A549 (cell line): ENCODE results near the gene SPATA31D4. TPM values are rescaled to one million over a fixed set of nuclear protein-coding genes. Genes with fewer than 3 reads are reported as not detected.

Experiments
- ATAC-seq, 2 experiments: fragments of 200-7000 bp in 1 of 2; fragments of >200 bp in 1 of 2; cut with Nextera tagmentation in 1 of 2; cut with Tn5 transposase in 1 of 2; 3 replicates each; pipeline versions ENCODE4 v1.8.0 to v1.9.1; 2018 to 2020; ENCODE audit warnings: mild to moderate bottlenecking in 1 of 2, moderate library complexity in 1 of 2
- CTCF ChIA-PET: fragments of 300-600 bp; sonication (Branson Sonifier 250); formaldehyde crosslinking; extraction: SDS; loops from one replicate; lab custom pipeline; 2021; ENCODE audit warnings: antibody characterized with exemption, inconsistent platforms; lab: Yijun Ruan, JAX
- POLR2A ChIA-PET: fragments of 350-600 bp; formaldehyde crosslinking; extraction: SDS; loops from one replicate; lab custom pipeline; 2021; ENCODE audit warnings: antibody characterized with exemption, inconsistent platforms; lab: Yijun Ruan, JAX
- DNase-seq, 2 experiments: peaks; one replicate each; pipeline versions ENCODE4 v3.0.0 to v3.0.0-alpha.2; 2011 to 2016; ENCODE audit warnings: low read depth in 1 of 2, low spot score in 1 of 2
- FAIRE-seq: peaks from 2 replicates; lab custom pipeline; 2011; peaks lifted over from hg19 to GRCh38; lab: Jason Lieb, UNC
- H3K27ac ChIP-seq, 2 experiments: fragments of >200 bp; sonication (Bioruptor Twin); formaldehyde crosslinking; 3 replicates each; pipeline ENCODE4 v1.5.1; 2016 to 2017
- H3K4me1 ChIP-seq: fragments of >200 bp; sonication (Bioruptor Twin); formaldehyde crosslinking; 3 replicates; pipeline ENCODE4 v1.6.1; 2016
- H3K4me2 ChIP-seq: fragments of >200 bp; sonication (Bioruptor Twin); formaldehyde crosslinking; 3 replicates; pipeline ENCODE4 v1.6.1; 2016
- H3K4me3 ChIP-seq: fragments of >200 bp; sonication (Bioruptor Twin); formaldehyde crosslinking; 3 replicates; pipeline ENCODE4 v1.5.1; 2016
- H3K9me3 ChIP-seq: fragments of >200 bp; sonication (Bioruptor Twin); formaldehyde crosslinking; 3 replicates; pipeline ENCODE4 v1.6.1; 2016
- CBX2 ChIP-seq: fragments of 200-600 bp; sonication (generic); IDR thresholded peaks from 2 replicates; pipeline ENCODE4 v1.6.1; 2016; ENCODE audit warnings: low read depth, mild to moderate bottlenecking, borderline replicate concordance
- CEBPB ChIP-seq, 2 experiments: fragments of >200 bp in 1 of 2; sonication (Bioruptor Twin) in 1 of 2; formaldehyde crosslinking in 1 of 2; IDR thresholded peaks; 2 replicates each; pipeline ENCODE4 v1.6.1; 2012 to 2016
- CHD2 ChIP-seq: fragments of 150-350 bp; IDR thresholded peaks from 2 replicates; pipeline ENCODE4 v1.6.1; 2014; ENCODE audit warnings: low read length; ENCODE audit not compliant: partially characterized antibody
- EHF ChIP-seq: fragments of 250-450 bp; sonication (Bioruptor Pico); IDR thresholded peaks from 2 replicates; pipeline ENCODE4 v1.5.0; 2020; ENCODE audit warnings: mild to moderate bottlenecking
- FOSL2 ChIP-seq, 2 experiments: fragments of 450-650 bp in 1 of 2; fragments of >200 bp in 1 of 2; sonication (Bioruptor Twin) in 1 of 2; formaldehyde crosslinking; IDR thresholded peaks; 2 replicates each; pipeline versions ENCODE4 v1.5.0 to v1.6.1; 2016 to 2020; ENCODE audit warnings: mild to moderate bottlenecking in 1 of 2, moderate library complexity in 1 of 2
- HES2 ChIP-seq: fragments of >200 bp; sonication (Bioruptor Twin); formaldehyde crosslinking; IDR thresholded peaks from 2 replicates; pipeline ENCODE4 v1.6.1; 2016
- HEYL ChIP-seq: fragments of 250-450 bp; sonication (Bioruptor Pico); IDR thresholded peaks from 2 replicates; pipeline ENCODE4 v1.8.0; 2021; ENCODE audit warnings: mild to moderate bottlenecking, moderate library complexity
- HOXB13 ChIP-seq: fragments of 250-450 bp; sonication (Bioruptor Pico); IDR thresholded peaks from 2 replicates; pipeline ENCODE4 v1.5.0; 2020; ENCODE audit warnings: low read depth, mild to moderate bottlenecking, moderate library complexity
- MAZ ChIP-seq: fragments of 150-350 bp; IDR thresholded peaks from 2 replicates; pipeline ENCODE4 v1.6.1; 2014; ENCODE audit warnings: antibody characterized with exemption, low read depth, low read length, borderline replicate concordance
- MYC ChIP-seq: IDR thresholded peaks from 2 replicates; pipeline ENCODE4 v1.6.1; 2012; ENCODE audit warnings: mild to moderate bottlenecking, inconsistent platforms, low read length, improper control_type of control experiment, borderline replicate concordance
- NFE2L2 ChIP-seq: fragments of 150-350 bp; conservative IDR thresholded peaks from 2 replicates; pipeline ENCODE4 v1.6.1; 2014; ENCODE audit warnings: low read length
- PBX3 ChIP-seq: IDR thresholded peaks from 2 replicates; pipeline ENCODE4 v1.6.1; 2012
- POLR2A ChIP-seq: IDR thresholded peaks from 2 replicates; pipeline ENCODE4 v1.6.1; 2012; ENCODE audit warnings: mild to moderate bottlenecking, low read length
- POLR2AphosphoS2 ChIP-seq: conservative IDR thresholded peaks from 2 replicates; pipeline ENCODE4 v1.6.1; 2012; ENCODE audit warnings: low read length, improper control_type of control experiment, inconsistent platforms
- RARB ChIP-seq: fragments of 250-450 bp; sonication (Bioruptor Pico); IDR thresholded peaks from 2 replicates; pipeline ENCODE4 v1.8.0; 2021; ENCODE audit warnings: mild to moderate bottlenecking, moderate library complexity
- RNF2 ChIP-seq: fragments of 200-600 bp; sonication (generic); IDR thresholded peaks from 2 replicates; pipeline ENCODE4 v1.6.1; 2016; ENCODE audit warnings: low read depth, mild to moderate bottlenecking, antibody characterized with exemption, moderate library complexity, borderline replicate concordance
- SREBF2 ChIP-seq: fragments of 450-650 bp; IDR thresholded peaks from 2 replicates; pipeline ENCODE4 v1.6.1; 2014; ENCODE audit warnings: mild to moderate bottlenecking, moderate library complexity
- TFCP2L1 ChIP-seq: fragments of 250-450 bp; sonication (Bioruptor Pico); IDR thresholded peaks from 2 replicates; pipeline ENCODE4 v1.5.0; 2021; ENCODE audit warnings: mild to moderate bottlenecking
- ZFP36 ChIP-seq: fragments of 450-650 bp; IDR thresholded peaks from 2 replicates; pipeline ENCODE4 v1.6.1; 2014; ENCODE audit warnings: borderline replicate concordance; ENCODE audit not compliant: partially characterized antibody
- ZSCAN20 ChIP-seq: fragments of 250-450 bp; sonication (Bioruptor Pico); IDR thresholded peaks from 2 replicates; pipeline ENCODE4 v1.8.0; 2022; ENCODE audit warnings: mild to moderate bottlenecking, moderate library complexity
- WGBS: methylation state at CpG from one replicate; pipeline ENCODE4 v1.1.6; 2017; ENCODE audit errors: missing lambda C conversion rate; 5-methylcytosine and 5-hydroxymethylcytosine counted together
- polyA plus RNA-seq, 4 experiments: library from polyadenylated mRNA; depleted of rRNA in 3 of 4; stranded (reverse); fragments of >200 nt; fragmentation: RNase III in 1 of 4; extraction: RNeasy Plus Mini Kit Qiagen cat#74134 plus additional on column Dnase treatment in 1 of 4; gene quantifications; 2 replicates in 3 of 4; 3 replicates in 1 of 4; pipeline ENCODE4 v1.2.3, GENCODE V29; 2011 to 2017
- TF ChIP-seq, protein P1 (sequence below): fragments of >200 bp; sonication (Bioruptor Twin); formaldehyde crosslinking; IDR thresholded peaks from 3 replicates; pipeline ENCODE4 v1.6.1; 2016

Gene SPATA31D4
- polyA plus RNA-seq, 2 of the 4 experiments (the other 2 are of a cell fraction): not detected

GRCh38 chr9:81886665-81887064 lies 41.6 kb upstream of the SPATA31D4 start (continued):
- TF ChIP-seq, protein P1, sequence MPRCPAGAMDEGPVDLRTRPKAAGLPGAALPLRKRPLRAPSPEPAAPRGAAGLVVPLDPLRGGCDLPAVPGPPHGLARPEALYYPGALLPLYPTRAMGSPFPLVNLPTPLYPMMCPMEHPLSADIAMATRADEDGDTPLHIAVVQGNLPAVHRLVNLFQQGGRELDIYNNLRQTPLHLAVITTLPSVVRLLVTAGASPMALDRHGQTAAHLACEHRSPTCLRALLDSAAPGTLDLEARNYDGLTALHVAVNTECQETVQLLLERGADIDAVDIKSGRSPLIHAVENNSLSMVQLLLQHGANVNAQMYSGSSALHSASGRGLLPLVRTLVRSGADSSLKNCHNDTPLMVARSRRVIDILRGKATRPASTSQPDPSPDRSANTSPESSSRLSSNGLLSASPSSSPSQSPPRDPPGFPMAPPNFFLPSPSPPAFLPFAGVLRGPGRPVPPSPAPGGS: no peak
- TF ChIP-seq ZFP36: no peak
- TF ChIP-seq POLR2AphosphoS2: no peak
- TF ChIP-seq ZSCAN20 (CRISPR knock-in tag): no peak
- TF ChIP-seq HES2: no peak

DNA sequence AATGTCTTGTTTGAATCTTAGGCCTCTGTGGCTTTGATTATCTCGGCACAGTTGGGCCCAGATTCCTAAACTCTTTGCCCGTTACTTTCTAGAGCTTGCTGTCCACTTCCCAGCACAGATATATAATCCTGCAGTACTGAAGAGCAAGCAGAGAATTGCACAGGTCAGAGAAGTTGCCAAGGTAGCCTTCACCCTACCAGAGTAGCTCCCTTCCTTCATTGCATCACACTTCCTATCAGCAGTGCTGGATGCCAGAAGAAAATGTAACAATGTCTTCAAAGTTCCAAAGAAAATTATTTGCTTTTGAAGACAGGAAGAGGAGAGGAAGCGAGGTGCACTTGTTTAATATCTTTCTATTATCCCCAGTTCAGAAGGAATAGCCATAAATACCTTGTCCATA lies 38.1 kb upstream of the SPATA31D4 start:
- ATAC-seq (no peak; a peak in 1 of 6 replicates), DNase-seq (no peak), FAIRE-seq (no peak)
- Histone ChIP-seq H3K4me3 (no peak overlapping the region), H3K27ac (no peak overlapping the region)
- WGBS: 85% methylated on average over 3 of the region's 3 CpGs
- CTCF ChIA-PET: interaction anchor here (1.1 kb wide), 2 partner anchors 12 to 14 kb away, joined by 3 read pairs; no protein-coding TSS in a partner anchor
- TF ChIP-seq CEBPB (IDR thresholded peaks at IDR 0.05): peak in 1 of 2 experiments; percentile 19; a peak in 1 of 4 replicates
- no peak for TF ChIP-seq SREBF2
- TF ChIP-seq, all 56 proteins: peak for 1
- POLR2A ChIA-PET: interaction anchor here (0.6 kb wide), 1 partner anchor 38 kb away, joined by 3 read pairs; no protein-coding TSS in a partner anchor
- no peaks in the 10 kb centered on the region for H3K9me3 ChIP-seq
- peaks cover 17% of the 10 kb centered on the region; the same call in 2 of the 3 replicates for H3K4me1 ChIP-seq
- no peak overlapping the region for H3K4me2 ChIP-seq

DNA sequence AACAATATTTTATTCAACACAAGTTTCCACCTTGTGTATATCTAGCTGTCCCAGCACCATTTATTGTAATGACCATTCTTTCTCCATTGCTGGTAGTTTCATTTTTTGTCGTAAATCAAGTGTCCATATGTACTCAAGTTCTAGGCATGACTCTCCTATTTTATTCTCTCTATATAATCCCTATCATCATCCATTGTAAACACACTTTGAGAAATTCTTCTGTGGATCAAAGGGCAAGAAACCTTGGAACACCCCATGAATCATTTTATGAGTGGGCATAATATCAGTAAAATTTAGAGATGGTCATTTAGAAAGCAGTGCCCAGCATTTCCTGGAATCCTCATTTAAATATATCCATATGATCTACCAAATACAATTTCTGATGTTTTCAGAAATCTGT lies 35.8 kb upstream of the SPATA31D4 start:
- Histone ChIP-seq H3K4me2 (peak overlapping the region; percentile 2; the same call in 1 of the 3 replicates), H3K27ac (no peak overlapping the region), H3K4me1 (peaks cover 17% of the 10 kb centered on the region; the same call in 2 of the 3 replicates), H3K4me3 (no peak overlapping the region), H3K9me3 (no peaks in the 10 kb centered on the region)
- FAIRE-seq: no peak
- CTCF ChIA-PET: interaction anchor here (1.2 kb wide), 1 partner anchor 12 kb away, joined by 3 read pairs; no protein-coding TSS in a partner anchor
- TF ChIP-seq ZSCAN20 (CRISPR knock-in tag) (no peak), FOSL2 (IDR thresholded peaks at IDR 0.05) (no peak), FOSL2 (CRISPR knock-in tag; IDR thresholded peaks at IDR 0.05) (no peak), POLR2A (no peak), TFCP2L1 (no peak), MYC (no peak), EHF (no peak)
- no peak for DNase-seq
- no peak for ATAC-seq
- 44% methylated on average over 1 of the region's 1 CpG for WGBS
- POLR2A ChIA-PET: no interaction called here

- no peaks in the 10 kb centered on the region for H3K9me3 ChIP-seq
- DNase-seq (no peak), ATAC-seq (no peak), FAIRE-seq (no peak)
- H3K4me2 ChIP-seq: no peak overlapping the region
- ChIA-PET POLR2A (no interaction called here), CTCF (interaction anchor here (1.1 kb wide), 1 partner anchor 8 kb away, joined by 3 read pairs; no protein-coding TSS in a partner anchor)
- H3K4me3 ChIP-seq: no peak overlapping the region
- 87% methylated on average over 3 of the region's 3 CpGs for WGBS
- TF ChIP-seq NFE2L2 (no peak), RARB (CRISPR knock-in tag) (no peak), HOXB13 (CRISPR knock-in tag) (no peak), TFCP2L1 (no peak), CHD2 (no peak)
- H3K27ac ChIP-seq: no peak overlapping the region
- peaks cover 17% of the 10 kb centered on the region; the same call in 2 of the 3 replicates for H3K4me1 ChIP-seq
Observed at GRCh38 chr9:81893929-81894328, 34.3 kb upstream of the SPATA31D4 start.

- Histone ChIP-seq H3K9me3 (no peaks in the 10 kb centered on the region), H3K4me2 (no peak overlapping the region), H3K27ac (no peak overlapping the region)
- POLR2A ChIA-PET: no interaction called here
- FAIRE-seq (no peak), DNase-seq (no peak), ATAC-seq (no peak)
- no peak for TF ChIP-seq MAZ
- TF ChIP-seq HEYL (CRISPR knock-in tag): no peak
- TF ChIP-seq RNF2: no peak
- TF ChIP-seq CBX2: no peak
- TF ChIP-seq PBX3: no peak
- TF ChIP-seq FOSL2 (IDR thresholded peaks at IDR 0.05): no peak
- 0 out of 2 replicates have a peak, but pooled peaks have one; percentile 12 for TF ChIP-seq FOSL2 (CRISPR knock-in tag; IDR thresholded peaks at IDR 0.05)
- TF ChIP-seq, all 56 proteins: peak for 1
- Histone ChIP-seq H3K4me1 (peaks cover 17% of the 10 kb centered on the region; the same call in 2 of the 3 replicates), H3K4me3 (no peak overlapping the region)
- WGBS: 37% methylated on average over 1 of the region's 1 CpG
- CTCF ChIA-PET: no interaction called here
Observed at GRCh38 chr9:81894891-81895290, 33.3 kb upstream of the SPATA31D4 start.
